Superior temporal gyrus (tissue), 1 donor: ENCODE data around the gene PID1.

Experiments
- DNase-seq: peaks from one replicate; pipeline ENCODE4 v3.0.0-alpha.2; 2016; ENCODE audit errors: extremely low spot score

The PID1 gene

DNA sequence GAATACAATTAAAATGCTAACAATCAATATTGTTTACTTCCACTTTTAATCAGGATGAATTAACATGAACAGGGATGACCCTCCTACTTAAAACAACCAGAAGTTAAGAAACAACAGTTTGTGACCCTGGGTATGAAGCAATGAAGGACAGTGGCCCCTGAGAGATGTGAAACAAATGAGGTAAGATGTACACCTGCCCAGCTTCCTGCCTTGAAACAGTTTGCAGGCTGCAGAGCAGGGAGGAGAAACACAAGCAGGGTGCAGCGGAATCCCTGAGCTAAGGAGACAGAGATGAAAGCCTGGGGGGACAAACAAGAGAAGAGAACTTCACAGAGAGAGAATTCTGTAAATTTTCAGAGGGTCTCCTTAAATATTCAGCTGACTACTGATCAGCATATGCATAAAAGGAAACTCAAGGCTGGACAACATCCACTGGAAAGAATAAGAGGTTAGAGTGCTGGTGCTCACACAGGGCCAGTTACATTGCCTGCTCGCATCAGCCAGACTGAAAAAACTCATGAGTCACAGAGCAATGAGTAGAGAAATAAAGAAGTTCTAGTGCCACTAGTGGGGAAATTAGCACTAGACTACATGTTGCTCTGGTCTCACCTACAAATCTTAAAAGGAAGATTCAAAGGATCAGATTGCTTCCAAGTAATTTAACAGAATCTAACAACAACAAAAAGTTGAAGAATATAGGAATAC lies 106.4 kb downstream of the PID1 start:
- no peak for DNase-seq

DNA sequence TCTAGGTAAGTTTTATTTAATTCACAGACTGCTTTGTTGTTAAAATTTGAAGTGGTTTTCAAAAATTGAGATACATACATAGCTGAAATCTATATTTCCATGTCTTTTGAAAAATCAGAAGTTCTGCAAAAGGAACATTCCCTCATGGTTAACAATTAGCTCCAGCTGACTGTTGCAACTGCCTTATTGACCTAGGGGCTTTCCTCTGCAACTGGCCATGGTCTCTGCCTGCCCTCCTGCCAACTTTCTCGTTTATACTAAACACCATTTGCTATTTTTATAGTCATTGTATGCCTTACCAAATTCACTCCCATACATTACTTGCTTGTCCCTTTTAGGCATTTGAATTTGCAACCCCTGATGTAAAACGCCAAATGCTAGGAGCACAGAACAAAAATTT lies 107.2 kb downstream of the PID1 start:
- DNase-seq, result no peak

DNA sequence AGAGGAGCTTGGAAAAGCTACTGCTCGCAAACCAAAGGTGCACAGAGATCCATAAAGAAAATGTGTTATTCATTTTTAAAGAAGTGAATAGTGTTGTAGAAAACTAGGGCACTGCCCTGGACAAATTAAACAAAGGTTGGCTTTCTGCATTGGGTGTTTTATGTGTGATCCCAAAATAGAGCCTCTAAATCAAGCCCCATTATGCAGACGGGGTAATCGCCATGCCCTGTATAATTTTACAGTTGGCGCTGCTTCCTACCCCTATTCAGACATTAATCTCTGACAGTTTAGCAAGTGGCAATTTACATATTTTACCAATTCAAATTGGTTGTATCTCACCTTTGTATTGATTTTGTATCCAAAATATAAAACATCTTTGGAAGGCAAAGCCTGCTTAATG lies 109.1 kb downstream of the PID1 start:
- no peak for DNase-seq

DNA sequence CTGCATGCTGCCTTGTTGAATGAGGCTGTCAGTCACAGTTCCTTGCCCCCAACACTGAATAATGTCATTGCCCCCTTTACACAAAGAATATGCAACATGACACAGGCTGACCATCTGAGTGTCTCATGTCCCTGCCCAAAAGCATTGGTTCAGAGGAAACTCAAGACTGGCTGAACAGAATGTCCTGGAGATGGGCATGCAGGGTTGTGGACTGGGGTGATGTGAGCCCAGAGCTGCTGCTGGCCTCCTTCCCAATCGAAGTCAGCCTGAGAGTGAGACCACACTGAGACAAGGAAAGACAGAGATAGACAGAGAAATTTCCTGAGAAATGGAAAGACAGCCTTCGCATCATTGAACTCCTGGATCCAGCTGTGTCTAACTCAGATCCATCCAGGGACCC lies 110.1 kb downstream of the PID1 start:
- DNase-seq, result no peak

DNA sequence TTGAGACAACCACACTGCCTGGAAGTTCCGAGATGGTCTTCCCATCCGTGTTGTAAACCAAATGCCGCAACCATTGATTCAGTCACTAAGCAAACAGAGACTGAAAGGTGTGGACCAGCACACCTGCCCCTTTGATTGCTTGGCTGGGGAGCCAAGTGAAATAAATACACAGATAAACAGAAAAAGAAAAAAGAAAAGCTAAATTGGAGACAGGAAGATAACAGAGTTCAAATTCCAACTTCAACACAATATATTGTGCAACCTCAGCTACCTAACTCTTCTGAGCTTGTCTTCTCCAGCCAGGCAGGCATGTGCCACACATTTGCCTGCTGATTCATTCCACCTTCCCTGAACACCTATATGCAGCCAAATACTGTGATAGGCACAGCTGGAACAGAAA lies 110.9 kb downstream of the PID1 start:
- no peak for DNase-seq

DNA sequence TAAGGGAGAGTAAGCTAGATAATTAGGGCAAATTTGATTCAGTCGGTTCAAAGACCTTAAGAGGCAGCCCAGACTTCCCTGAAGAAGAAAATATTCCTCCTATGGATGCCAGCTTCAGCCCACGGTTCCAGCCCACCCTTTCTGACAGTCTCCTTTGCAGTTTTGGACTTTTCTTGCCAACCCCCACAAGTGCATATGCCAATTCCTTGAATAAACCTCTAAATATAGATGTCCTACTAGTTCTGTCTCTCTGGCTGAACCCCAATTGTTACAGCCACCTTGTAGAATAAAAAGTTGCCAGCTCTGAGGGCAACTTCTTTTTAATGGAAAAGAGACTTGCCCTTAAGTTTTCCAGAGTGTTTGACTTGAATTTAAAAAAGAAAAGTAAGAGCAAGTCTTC lies 111.7 kb downstream of the PID1 start:
- no peak for DNase-seq

DNA sequence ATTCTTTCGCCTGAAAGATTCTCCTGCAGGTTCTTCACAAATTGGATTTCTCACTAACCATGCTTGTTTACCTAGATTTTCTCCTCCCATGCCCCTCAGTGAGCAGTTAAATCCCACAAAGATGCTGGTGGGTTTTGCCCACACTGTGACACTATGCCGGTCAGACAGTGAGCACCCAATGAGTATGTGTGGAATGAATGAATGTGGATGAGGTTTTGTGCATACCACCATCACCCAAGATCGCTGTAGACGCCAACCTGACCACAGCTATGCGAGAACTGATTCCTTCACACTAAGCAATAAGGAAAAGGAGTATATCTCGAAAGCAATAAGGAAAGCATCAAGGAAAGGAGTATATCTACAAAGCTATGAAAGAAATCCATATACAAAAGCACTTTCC lies 116.7 kb downstream of the PID1 start:
- no peak for DNase-seq

DNA sequence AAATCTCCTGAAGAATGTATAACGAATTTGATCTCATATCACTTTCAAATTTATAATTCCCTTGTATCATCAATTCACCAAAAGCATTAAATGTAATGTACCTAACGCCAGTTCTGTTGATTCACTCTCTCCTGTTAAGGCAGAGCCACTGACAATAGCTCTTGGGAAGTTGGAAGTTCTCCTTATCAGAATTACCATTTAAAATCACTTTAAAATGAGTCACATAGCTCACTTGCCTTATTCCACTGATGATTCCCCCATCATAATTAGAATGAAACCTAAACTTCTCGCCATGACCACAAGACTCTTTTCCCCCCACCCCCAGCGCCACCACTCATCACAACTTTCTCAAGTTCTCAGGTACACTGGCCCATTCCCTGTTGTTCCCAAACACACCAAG lies 117.1 kb downstream of the PID1 start:
- no peak for DNase-seq

DNA sequence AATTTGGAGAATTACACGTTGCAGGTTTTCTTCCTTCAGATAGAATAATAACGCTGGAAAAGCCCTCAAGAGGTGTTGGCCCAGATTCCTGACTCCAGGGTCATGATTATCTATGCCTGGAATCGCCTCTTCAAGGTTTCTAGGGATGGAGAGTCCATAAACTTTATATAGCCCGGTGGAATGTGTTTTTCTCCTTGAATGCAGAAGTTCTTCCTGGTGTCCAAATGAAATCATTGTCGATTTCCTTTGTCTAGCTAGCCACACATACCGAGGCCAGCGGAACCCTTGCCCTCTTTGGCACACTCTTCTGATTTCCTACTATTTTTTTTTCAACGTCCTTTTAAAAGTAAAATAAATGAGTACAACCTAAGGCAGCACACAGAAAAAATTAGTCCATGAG lies 117.8 kb downstream of the PID1 start:
- DNase-seq, result no peak

DNA sequence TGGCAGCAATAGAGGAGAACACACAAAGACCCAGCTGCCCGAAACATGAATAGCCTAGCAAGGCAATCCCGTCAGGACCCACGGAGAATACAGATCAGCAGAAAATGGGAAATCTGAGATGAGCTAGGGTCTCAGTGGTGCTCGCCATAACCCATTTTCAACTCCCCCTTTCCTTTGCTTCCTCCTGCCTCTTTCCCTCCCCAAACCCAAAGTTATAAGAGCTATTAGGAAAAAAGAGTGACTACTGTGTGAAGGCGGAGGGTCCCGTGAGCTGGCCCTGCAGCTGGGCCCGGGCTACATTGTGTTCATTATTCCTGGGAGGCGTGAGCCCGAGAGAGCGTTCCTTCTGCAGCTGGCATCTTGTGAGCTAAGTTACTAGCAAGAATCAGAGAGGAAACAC lies 118.4 kb downstream of the PID1 start:
- no peak for DNase-seq

DNA sequence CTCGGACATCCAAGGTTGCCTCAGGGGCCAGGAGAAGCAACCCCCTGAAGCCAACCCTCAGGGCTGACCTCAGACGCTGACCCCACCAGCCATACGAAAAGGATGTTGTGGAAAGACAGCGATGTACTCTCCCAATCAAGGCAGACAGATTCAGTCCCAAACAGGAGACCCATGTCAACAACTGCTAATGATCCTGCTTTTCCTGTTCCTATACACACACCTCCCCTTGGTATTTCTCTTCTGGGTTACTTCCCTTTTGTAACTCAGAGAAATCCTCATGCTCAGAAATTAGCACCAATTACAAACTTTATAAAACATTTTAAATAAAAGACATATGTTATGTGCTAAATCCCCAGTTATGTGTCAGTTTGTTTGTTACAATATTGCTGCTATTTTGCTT lies 120.8 kb downstream of the PID1 start:
- no peak for DNase-seq

DNA sequence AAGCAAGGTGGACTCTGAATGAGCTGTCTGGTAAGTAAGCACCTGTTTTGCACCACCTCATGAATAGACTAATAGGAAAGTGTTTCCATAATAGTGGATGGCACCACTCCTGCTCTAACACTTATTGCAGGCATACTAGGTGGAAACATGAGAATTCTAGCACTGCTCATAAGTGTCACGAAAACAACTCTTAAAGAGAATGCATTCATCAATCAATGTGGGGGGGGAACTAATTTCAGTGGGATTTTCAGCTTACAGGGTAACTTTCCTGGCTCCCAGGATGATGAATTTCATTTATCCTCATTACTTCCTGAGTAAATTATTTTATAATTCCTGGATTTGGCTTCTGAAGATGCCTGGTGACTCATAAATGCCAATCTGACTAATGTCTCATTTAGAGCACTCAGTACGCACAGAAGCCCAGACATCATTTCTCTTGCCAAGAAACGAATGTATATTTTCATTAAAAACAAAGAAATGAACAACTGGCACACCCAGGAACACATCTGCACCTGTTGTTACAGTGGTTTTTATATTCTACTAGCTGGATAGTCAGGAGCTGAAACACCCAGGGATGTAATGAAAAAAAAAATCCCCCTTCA lies 129.6 kb downstream of the PID1 start:
- no peak for DNase-seq

DNA sequence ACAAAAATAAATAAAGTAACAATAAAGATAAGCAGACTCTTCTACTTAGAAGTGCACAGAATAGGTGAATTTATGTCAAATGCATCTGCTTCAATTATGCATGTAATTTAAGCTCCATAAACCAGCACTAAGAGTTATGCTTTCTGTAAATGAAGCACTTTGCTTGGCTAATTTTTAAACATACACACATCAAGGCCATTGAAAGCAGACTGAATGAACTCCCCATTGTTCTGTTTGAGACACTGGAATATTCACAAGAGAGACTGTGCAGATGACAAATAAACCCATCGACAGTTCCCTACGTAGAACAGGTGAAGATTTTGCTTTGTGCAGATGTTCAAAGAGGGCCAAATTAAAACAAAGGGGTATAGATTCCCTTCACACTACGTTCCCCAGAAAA lies 133.4 kb downstream of the PID1 start:
- no peak for DNase-seq

DNA sequence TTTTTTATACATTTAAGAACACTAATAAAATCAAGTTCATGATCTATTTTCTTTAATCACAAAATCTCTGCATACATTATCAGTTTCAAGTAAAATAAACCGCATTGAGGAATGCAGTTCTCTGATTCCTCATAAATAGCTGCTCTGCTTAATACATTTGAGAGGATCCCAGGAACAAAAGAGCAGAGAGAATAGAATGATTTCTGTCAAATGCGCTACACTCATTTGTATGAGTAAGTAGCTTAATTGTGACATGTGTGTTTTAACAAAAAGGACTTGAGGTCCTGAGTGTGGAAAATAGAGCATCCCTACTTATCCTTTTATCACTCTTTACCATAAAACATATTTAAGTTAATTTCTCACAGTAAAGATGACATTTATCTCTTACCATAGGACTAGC lies 134.0 kb downstream of the PID1 start:
- no peak for DNase-seq

DNA sequence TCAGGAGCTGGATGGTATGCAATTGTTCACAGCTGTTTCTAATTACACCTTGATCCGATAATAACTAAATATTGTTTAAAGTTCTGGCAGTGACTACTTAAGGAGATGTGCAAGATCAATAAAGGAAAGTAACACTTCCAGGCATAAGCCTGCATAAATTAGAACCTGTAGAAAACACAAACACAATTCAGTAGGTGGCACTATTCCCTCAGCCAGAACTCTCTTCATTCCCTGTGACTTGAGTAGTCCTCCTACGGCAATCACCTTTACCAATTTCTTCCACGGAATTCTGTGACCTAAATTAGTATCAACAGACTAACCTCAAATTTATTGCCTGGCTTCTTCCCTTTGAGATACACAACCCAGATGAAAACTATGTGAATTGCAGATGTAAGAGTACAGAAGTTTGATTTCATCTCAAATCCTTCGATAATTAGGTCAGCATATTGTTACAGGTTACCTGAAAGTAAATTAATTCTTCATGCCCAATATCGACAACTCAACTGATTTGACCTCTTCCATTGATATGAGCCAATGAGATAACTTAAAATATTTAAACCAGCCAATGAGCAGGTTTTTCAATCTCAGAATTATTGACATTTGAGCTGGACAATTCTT lies 137.8 kb downstream of the PID1 start:
- DNase-seq, result peak; percentile 84

DNA sequence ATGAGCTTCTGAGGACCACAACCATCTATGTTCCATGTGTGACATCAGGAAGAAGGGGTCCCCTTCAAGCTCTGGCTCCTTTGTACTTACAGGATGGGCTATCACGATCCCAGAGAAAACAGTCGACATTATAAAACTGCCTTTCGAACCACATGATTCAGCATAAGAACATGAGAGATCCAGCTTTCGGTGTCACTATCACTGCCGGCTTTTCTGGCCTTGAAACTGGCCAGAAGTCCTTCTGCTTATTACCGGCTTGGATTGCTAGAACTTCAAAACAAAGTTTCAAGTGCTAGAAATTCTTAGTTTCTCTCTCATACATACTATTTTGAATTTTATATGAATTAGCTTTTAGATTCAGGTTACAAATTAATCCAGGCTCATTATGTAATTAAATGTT lies 138.9 kb downstream of the PID1 start:
- no peak for DNase-seq

DNA sequence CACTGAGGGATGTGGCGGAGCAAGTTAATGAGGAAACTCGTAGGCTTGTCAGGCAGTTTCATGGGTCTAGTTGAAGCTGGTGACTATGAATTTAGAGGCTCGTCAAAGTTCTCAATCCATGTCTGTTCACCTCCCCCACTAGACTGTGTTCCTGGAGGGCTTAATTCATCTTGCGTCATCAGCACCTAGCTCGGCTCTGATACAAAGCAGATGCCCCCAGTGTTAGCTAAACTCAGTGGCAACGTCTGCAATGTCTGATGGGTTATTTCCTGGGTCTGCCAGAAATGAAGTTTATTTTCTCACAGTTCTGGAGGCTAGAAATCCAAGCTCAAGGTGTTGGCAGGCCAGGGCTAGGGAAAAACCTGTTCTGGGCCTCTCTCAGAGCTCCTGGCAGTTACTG lies 140.6 kb downstream of the PID1 start:
- DNase-seq, result no peak

DNA sequence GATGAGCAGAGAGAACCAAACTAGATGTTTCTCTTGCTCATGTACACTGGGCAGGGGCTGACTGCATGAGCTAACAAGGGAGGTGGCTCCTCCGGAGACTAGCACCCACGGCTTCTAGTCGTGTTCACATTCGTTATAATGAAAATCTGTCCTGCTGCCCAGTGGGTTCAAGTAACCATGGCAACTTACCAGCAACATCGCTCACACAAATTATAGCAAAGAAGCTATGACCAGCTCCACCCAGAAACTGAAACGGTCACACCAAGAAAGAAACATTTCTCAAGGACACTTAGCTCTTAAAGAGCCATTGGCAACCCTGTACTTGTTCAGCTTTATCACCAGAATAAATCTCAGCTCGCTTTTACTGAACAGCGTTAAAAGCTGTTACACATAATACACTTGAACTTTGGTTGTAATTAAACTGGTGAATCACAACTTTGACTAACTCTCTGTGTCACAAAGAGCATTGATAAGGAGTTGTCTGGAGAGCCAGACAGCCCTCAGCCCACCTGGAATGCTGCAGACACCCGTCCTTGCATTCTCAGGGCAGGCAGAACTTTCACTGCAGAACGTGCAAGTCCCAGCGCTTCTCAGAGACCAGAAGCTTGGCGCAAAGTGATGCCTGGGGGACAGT lies 141.2 kb downstream of the PID1 start:
- no peak for DNase-seq

DNA sequence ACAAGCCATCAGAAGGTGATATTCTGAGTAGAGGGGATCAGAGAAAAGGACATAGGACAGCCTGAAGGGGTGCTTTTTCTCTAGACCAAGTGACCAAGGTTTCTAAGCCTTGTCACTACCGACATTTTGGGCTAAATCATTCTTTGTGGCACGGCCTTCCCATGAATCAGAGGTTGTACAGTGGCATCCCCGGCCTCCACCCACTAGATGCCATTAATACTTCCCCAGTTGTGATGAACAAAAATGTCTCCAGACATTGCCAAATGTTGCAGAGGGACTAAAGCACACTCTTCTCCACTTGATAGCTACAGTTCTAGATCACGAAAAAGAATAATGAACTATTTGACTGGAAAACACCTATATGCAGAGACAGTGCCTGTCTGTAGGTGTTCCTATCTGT lies 143.6 kb downstream of the PID1 start:
- no peak for DNase-seq

DNA sequence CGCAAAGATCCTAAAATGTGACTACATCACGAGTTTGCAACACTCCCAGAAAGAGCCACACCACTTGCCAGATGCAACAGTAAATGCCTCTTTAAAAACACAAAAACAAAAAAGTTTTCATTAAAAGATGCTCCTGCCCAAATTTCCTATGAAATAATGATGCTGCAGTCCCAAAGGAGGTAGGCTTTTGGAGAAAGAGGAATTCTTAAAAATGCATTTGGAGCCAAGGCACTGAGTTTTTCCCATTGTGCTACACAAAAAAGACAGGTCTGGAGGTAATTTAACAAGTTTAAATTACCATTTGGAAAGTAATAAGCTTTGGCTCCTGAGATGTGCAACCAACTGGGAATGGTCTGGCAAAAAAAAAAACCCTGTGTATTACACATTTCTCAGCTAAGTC lies 145.0 kb downstream of the PID1 start:
- no peak for DNase-seq

DNA sequence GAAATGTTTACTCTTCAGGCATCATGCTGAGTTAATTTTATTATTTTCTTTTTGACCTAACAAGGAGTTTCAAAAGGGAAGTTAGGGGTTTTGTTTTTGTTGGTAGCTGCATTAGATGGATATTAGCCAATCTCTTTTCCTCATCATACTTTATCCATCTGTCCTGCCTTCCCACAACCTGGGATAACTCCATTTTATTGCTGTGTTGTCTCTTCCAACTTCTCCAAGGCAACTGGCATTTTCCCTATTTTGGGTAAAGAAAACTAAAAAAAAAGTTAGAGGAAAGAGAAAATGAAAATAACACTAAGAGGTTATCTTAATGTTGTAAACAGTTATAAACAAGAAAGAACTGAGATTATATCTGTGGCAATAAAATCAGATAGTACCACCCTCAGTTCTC lies 147.0 kb downstream of the PID1 start:
- DNase-seq, result no peak

DNA sequence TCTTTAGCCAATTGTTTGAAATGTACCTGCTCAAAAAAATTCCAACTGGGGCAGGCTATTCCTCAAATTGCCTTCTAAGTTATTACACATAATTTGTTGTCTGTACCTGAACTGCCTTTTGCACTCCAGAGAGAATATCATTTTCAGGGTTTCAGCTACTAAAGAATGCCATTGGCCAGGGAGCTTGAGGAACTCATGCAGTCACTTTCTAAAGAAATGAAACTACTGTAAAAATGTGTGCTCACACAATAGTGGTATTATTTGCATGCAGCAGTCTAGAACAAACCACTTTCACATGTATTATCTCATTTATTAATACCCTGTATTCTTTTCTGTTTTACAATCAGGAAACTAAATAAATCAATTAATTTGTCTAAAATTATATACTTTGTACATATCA lies 152.2 kb downstream of the PID1 start:
- no peak for DNase-seq

DNA sequence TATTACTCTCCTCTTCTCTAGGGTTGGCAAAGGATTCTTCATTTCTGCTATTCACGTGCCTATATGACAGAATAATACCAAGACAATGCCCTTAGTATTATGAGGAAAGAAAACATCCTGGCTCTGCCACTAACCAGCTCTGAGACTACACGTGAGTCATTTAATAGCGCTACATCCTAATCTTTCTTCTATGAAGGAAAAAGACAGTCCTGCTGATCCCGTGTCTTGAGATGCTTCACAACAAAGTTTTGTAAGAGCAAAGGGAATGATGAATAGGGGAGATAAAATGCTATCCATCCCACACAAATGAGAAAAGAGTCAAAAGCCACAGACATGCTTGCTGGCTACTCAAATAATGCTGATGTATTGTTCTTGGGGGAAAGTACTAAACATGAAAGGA lies 152.8 kb downstream of the PID1 start:
- DNase-seq, result no peak
